GM12874 (cell line): Measurements from ENCODE around the gene EFCAB5.

ENCODE experiments used
- TF ChIP-seq, protein P1 (sequence below): IDR thresholded peaks from 2 replicates; pipeline ENCODE4 v1.5.1; 2011; ENCODE audit warnings: low read depth, mild to moderate bottlenecking, control low read depth, low read length, moderate library complexity; ENCODE audit not compliant: insufficient read depth

Gene EFCAB5

DNA sequence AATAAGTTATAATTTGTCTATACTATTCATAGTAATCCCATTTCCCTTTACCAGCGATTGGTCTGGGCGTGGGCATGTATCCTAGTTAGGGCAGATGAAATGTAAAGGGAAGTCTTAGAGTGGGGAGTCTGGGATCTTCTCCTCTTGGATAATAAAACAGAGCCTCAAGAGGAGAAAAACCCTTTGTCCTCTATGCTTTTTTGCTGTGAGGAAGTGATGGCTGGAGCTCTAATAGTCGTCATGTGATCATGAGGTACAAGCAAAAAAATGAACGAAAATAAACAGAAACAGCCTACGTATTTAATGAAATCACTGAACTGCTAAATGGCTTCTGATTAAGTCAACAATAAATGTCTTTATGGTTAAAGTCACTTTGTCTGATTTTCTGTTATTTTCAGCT is 26.8 kb downstream of the EFCAB5 start:
- TF ChIP-seq, protein P1, sequence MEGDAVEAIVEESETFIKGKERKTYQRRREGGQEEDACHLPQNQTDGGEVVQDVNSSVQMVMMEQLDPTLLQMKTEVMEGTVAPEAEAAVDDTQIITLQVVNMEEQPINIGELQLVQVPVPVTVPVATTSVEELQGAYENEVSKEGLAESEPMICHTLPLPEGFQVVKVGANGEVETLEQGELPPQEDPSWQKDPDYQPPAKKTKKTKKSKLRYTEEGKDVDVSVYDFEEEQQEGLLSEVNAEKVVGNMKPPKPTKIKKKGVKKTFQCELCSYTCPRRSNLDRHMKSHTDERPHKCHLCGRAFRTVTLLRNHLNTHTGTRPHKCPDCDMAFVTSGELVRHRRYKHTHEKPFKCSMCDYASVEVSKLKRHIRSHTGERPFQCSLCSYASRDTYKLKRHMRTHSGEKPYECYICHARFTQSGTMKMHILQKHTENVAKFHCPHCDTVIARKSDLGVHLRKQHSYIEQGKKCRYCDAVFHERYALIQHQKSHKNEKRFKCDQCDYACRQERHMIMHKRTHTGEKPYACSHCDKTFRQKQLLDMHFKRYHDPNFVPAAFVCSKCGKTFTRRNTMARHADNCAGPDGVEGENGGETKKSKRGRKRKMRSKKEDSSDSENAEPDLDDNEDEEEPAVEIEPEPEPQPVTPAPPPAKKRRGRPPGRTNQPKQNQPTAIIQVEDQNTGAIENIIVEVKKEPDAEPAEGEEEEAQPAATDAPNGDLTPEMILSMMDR: no peak

DNA sequence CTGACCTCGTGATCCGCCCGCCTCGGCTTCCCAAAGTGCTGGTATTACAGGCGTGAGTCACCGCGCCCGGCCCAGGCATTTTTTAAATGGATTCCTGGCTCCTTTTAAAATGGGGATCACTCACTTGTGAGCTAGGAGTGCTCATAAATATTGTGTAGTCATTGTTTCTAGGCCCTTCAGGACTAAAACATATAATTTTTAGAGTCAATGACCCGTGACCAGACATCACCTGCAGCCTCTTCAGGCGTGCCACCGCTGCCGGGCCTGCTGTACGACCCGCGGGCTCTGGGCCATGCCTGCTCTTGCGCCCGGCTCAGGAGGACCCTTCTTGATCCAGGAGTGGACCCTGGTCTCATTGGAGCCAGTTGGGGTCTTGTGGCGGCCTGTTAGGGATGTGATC is 30.8 kb downstream of the EFCAB5 start:
- TF ChIP-seq, protein P1: no peak

DNA sequence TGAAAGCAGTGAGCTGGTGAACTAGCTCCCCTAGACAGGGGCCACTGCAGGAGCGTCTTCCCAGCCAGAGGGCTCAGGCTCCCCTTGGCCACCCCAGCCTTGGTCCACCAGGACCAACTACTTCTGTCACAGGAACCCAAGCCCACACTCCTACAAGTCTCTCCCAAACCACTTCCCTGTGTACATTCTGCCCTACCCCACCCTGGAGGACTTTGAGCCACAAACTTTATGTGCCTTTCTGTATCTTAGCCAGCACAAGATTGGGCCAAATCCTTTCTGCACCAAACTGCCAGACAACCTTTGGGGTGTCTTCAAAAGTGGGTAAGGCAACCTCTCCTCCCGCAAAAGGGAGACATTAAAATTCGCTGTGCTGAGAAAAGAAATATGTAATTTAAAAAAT is 31.6 kb downstream of the EFCAB5 start:
- TF ChIP-seq, protein P1: no peak

DNA sequence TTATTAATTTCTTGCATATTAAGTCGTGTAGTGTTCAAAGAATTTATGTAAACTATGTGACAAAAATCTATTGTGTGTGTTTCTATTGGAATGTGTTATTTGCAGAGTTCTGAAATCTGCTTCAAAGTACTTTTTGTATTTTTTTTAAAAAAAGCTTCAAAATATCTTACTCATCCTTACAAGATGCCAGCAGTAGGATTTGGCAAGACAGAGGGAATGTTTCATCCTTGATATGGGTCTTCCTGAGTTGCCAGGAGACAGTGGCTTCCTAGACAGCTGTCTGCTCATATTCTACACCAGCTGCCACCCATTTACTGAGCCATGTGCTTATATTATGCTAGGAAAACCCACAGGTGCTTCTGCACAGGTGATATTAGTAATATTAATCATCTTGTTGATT is 36.4 kb downstream of the EFCAB5 start:
- TF ChIP-seq, protein P1: no peak

DNA sequence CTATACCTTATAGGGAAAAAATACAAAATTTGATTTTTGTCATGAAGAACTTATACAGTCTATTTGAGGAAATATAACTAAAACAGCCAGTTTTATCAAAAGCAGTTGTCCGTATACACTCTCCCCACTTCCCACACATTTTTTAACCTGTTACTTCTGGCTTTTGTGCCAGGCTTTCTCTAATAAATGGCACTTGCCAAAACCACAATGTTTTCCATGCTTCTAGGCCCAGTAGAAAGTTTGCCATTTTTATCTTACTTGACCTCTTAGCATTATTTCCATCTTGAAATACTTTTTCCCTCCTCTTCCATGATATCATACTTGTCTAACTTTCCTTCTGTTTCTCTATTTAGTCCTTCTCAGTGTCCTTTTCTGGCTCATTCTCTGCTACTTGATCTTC is 38.8 kb downstream of the EFCAB5 start:
- TF ChIP-seq, protein P1: no peak

DNA sequence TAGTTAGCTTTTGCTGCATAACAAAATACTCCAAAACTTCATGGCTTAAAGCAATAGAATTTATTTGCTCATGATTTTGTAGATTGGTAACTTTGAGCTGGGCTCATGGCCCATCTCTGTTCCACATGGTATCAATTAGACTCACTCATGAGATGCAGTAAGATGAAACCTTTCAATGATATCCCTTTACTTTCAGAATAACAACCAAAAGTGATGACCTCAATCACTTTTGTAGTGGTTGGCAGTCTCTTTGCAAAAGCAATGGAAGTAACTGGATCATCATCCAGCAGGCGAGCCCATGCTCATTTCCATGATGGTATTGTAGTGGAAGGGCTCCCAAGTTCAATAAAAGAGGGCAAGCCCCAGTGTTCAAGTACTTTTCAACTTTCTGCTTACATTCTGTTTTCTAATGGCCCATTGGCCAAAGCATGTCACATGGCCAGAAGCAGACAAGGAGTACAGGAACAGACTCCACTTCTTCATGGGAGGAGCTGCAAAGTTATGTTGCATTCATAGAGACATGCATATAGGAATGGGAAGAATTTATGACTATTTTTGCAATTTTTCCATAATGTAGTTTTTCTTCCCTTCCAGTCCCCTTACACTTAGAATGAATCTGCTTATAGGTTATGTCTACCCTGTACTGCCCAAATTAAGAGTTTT is 41.7 kb downstream of the EFCAB5 start:
- TF ChIP-seq, protein P1: no peak

DNA sequence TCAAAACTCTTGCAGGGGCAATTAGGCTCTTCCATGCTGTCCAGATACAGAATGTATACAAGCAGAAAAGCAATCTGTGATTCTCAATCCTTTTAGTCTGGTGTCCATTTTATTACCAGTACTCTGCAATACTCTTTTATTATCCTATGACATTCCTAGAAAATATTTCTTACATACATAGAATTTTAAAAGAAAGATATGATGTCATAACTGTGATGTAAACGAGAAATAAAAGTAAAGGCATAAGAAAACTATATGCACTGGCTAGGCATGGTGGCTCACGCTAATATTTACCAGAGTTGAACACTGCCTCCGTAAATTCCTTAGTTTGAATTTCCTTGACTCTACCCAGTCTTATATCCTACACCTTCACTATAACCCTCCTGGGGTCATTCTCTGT is 55.0 kb downstream of the EFCAB5 start:
- TF ChIP-seq, protein P1: no peak
